Measurements from ENCODE around the gene NT5C. TPM values are rescaled to one million over a fixed set of nuclear protein-coding genes. Genes with fewer than 3 reads are reported as not detected.

Gene NT5C
- 261 and 296 TPM in 2 replicates for total RNA-seq (2014; rRNA removed; shearing (Covaris generic))

DNA sequence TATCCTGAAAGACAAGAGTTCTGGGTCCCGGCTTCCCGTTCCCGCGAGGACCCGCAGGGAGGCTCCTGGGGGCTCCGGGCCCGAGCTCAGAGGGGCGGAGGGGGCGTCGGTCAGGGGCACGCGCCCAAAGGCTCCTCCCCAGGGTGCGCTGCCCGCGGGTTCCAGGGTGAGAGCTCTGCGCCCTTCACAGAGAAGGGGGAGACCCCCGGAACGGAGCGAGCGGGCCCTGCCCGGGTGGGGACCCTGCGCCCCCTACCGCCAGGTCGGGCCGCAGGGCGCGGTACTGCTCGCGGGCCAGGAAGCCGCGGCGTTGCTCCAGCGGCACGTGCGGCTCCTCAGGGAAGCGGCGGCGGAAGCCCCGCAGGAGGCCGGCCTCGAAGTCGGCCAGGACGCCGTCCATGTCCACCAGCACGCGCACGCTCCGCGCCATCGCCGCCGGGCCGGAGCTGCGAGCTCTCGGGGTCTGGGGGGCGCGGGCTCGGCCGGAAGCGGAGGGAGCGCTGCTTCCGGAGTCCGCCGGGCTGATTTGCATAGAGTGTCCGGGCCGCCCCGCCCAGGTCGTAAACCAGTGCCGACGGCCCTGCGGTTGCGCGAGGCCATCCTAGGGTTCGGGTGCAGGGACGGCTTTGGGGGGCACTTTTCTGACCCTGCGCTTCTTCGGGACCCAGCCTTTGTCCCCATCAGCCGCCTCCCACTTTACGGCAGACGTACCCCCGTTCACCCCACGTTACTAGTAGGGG, at the start of gene NT5C:
NT5C (minus strand) TSS at position 465 of the 740 bp plus-strand sequence; CDS start at position 430, 35 bp downstream.

DNA sequence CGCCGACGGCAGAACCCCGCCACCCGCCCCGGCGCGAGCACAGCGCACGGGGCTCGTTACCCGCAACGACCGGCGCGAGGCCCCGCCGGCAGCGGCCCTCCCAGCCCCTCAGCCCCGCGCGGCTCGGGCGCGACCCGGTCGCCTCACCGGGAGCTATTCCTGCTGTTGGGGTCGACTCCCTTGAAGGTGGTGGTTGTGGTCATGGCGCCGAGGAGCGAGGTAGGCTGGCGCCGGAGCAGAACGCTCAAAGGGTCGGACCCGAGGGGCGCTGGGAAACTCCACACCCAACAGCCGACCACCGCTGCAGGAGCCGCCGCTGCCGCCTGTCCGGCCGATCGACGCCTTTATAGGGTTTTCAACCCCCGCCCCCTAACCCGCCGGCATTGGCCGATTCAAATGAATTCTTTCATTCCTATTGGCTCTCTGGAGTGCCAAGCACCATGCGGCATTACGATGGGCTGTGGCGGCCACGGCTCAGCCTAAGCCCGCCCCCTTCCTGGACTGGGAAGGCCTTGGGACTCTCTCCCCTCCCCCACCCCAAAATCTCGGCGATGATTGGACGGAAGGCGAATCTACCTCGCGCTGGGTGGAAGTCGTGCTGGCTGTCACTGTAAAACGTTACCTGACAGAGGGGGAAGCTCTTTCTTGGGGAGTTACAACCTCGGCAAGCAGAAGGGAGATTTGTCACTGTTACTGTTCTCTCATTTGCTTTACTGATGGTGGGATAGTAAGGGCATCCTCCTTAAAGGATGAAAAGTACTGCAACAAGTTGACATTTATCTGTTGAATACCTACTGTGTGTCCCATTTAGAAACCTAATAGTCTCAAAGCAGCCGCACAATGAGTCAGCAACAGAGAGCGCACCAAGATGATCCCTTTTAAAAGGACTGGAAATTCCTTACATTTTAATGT, 22.9 kb upstream of the NT5C start, which contains the start of gene JPT1:
JPT1 (minus strand) TSS at position 318 of the 912 bp plus-strand sequence; CDS start at position 203, 115 bp downstream.

DNA sequence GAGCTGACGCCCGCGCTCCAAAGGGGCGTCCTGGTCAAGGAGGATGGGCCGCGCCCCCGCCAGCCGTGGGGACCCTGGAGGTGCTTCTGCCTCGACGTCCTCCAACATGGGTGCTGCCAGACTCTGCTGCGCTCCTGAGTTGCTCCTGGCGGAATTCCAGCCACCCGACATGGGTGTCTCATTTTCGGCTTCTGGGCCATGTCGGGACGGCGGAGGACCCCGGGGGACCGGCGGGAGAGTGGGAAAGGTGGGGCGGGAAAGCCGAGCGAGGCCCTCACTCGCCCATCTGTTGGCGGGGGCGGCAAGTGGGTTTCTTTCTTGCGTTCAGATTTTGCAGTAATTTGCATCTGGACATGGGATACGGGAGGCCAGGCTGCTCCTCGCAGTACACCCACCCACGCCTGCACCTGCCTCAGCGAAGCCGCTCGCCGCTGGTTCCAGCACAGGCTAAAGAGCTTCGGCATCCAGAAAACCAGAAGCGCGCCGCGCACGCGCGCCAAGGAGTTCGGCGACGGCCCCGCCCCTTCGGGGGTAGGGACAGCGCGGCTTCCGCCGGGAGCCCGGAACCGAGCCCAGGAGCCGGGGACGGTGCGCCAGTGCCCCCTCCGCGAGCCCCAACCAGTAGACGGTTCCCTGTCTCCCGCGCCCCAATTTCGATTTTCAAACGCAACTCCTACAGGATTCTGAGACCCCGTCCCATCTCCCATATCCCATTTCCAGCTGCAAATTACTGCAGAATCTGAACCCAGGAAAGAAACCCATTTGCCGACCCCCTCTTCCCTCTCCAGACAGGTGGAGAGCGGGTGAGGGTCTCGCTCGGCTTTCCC, 21.9 kb downstream of the NT5C start, which contains the start of gene ARMC7:
ARMC7 (plus strand) TSS at position 563 of the 827 bp plus-strand sequence. CDS start 320 bp downstream, outside the sequence.

GRCh38 chr17:75087558-75088453, 43.7 kb downstream of the NT5C start, which contains the start of gene SLC16A5:
Gene SLC16A5 (plus strand): TSS chr17:75087954. CDS start chr17:75093637, 5,683 bp downstream.

Small RNAs within 50 kb of the gene (small RNA-seq; reads per million reads assigned to genes)
- gene RF00019, result not detected

Other genes starting within 250 kb of the NT5C start
- gene FADS6, start 238.1 kb downstream of the NT5C start, total RNA-seq (2014; rRNA removed; shearing (Covaris generic)), result not detected in 2 replicates
- not detected in 2 replicates for gene USH1G, start 208.5 kb downstream of the NT5C start, total RNA-seq (2014; rRNA removed; shearing (Covaris generic))
- gene OTOP2, start 207.5 kb downstream of the NT5C start, total RNA-seq (2014; rRNA removed; shearing (Covaris generic)), result not detected in 2 replicates
- gene OTOP3, start 195.8 kb downstream of the NT5C start, total RNA-seq (2014; rRNA removed; shearing (Covaris generic)), result not detected in 2 replicates
- 1.7 and 3.0 TPM in 2 replicates for gene HID1, start 159.0 kb downstream of the NT5C start, total RNA-seq (2014; rRNA removed; shearing (Covaris generic))
- 5.5 and 5.7 TPM in 2 replicates for gene CDR2L, start 144.1 kb downstream of the NT5C start, total RNA-seq (2014; rRNA removed; shearing (Covaris generic))
- gene MRPL58, start 119.1 kb downstream of the NT5C start, total RNA-seq (2014; rRNA removed; shearing (Covaris generic)), result 81.3 and 81.6 TPM in 2 replicates
- gene ATP5PD, start 84.8 kb downstream of the NT5C start, total RNA-seq (2014; rRNA removed; shearing (Covaris generic)), result 237 and 300 TPM in 2 replicates
- gene KCTD2, start 84.5 kb downstream of the NT5C start, total RNA-seq (2014; rRNA removed; shearing (Covaris generic)), result 10.0 and 11.9 TPM in 2 replicates
- 32.2 and 37.9 TPM in 2 replicates for gene SLC16A5, start 43.8 kb downstream of the NT5C start, total RNA-seq (2014; rRNA removed; shearing (Covaris generic))
- 3.7 and 5.7 TPM in 2 replicates for gene ARMC7, start 21.8 kb downstream of the NT5C start, total RNA-seq (2014; rRNA removed; shearing (Covaris generic))
- 263 and 292 TPM in 2 replicates for gene JPT1, start 22.8 kb upstream of the NT5C start, total RNA-seq (2014; rRNA removed; shearing (Covaris generic))
- 175 and 188 TPM in 2 replicates for gene SUMO2, start 51.2 kb upstream of the NT5C start, total RNA-seq (2014; rRNA removed; shearing (Covaris generic))
- 36.7 and 42.1 TPM in 2 replicates for gene NUP85, start 73.9 kb upstream of the NT5C start, total RNA-seq (2014; rRNA removed; shearing (Covaris generic))
- 17.2 and 28.1 TPM in 2 replicates for gene GGA3, start 129.9 kb upstream of the NT5C start, total RNA-seq (2014; rRNA removed; shearing (Covaris generic))
- gene MRPS7, start 130.1 kb upstream of the NT5C start, total RNA-seq (2014; rRNA removed; shearing (Covaris generic)), result 62.5 and 77.0 TPM in 2 replicates
- gene MIF4GD, start 139.5 kb upstream of the NT5C start, total RNA-seq (2014; rRNA removed; shearing (Covaris generic)), result 29.4 and 32.3 TPM in 2 replicates
- gene SLC25A19, start 157.7 kb upstream of the NT5C start, total RNA-seq (2014; rRNA removed; shearing (Covaris generic)), result 30.6 and 36.8 TPM in 2 replicates

Measured in A375 (cell line).